WTC11 (cell line): ENCODE measurements around the gene NCK1. TPM values are rescaled to one million over a fixed set of nuclear protein-coding genes. Genes with fewer than 3 reads are reported as not detected.

ENCODE experiments used
- ATAC-seq: fragments of 200-7000 bp; cut with Tn5 transposase; 2 replicates; pipeline ENCODE4 v1.10.0; 2021; ENCODE audit warnings: mild to moderate bottlenecking, moderate library complexity
- CTCF ChIA-PET: fragments of 300-600 bp; sonication (Branson Sonifier 250); formaldehyde crosslinking; loops from one replicate; lab custom pipeline; 2021; ENCODE audit warnings: antibody characterized with exemption; lab: Charles Lee
- POLR2A ChIA-PET: fragments of 350-600 bp; sonication (Branson Sonifier 250); formaldehyde crosslinking; loops from one replicate; lab custom pipeline; 2021; ENCODE audit warnings: antibody characterized with exemption; lab: Charles Lee
- DNase-seq: peaks from one replicate; pipeline ENCODE4 v3.0.0; 2021; ENCODE audit warnings: low spot score
- H3K27ac Mint-ChIP-seq: 2 replicates; pipeline ENCODE4 v1.8.0; 2021; ENCODE audit warnings: mixed read lengths
- H3K27me3 Mint-ChIP-seq: 2 replicates; pipeline ENCODE4 v1.8.0; 2021; ENCODE audit warnings: low read depth, mild to moderate bottlenecking, moderate library complexity, mixed read lengths
- H3K36me3 Mint-ChIP-seq: 2 replicates; pipeline ENCODE4 v1.8.0; 2021; ENCODE audit warnings: mixed read lengths
- H3K4me1 Mint-ChIP-seq: 2 replicates; pipeline ENCODE4 v1.8.0; 2022; ENCODE audit warnings: mixed read lengths
- H3K4me3 Mint-ChIP-seq: 2 replicates; pipeline ENCODE4 v1.8.0; 2021; ENCODE audit warnings: mild to moderate bottlenecking, moderate library complexity, mixed read lengths
- H3K9me3 Mint-ChIP-seq: 2 replicates; pipeline ENCODE4 v1.8.0; 2021; ENCODE audit warnings: mixed read lengths
- AR ChIP-seq: fragments of 250-450 bp; sonication (Bioruptor Pico); IDR thresholded peaks from 2 replicates; pipeline ENCODE4 v1.9.0; 2021; ENCODE audit warnings: mild to moderate bottlenecking
- ATF3 ChIP-seq: sonication (generic); formaldehyde crosslinking; conservative IDR thresholded peaks from 2 replicates; pipeline ENCODE4 v1.8.1; 2022; ENCODE audit warnings: mild to moderate bottlenecking, missing genetic modification reagents
- CREM ChIP-seq: sonication (generic); formaldehyde crosslinking; IDR thresholded peaks from 2 replicates; pipeline ENCODE4 v1.8.1; 2022; ENCODE audit warnings: mild to moderate bottlenecking, missing genetic modification reagents, moderate library complexity
- CTCF ChIP-seq: fragments of 200-600 bp; IDR thresholded peaks from 2 replicates; pipeline ENCODE4 v1.8.0; 2022; ENCODE audit warnings: antibody characterized with exemption
- ERG ChIP-seq: fragments of 250-450 bp; sonication (Bioruptor Pico); IDR thresholded peaks from 2 replicates; pipeline ENCODE4 v1.8.0; 2021; ENCODE audit warnings: mild to moderate bottlenecking
- ESRRA ChIP-seq: sonication (generic); formaldehyde crosslinking; IDR thresholded peaks from 2 replicates; pipeline ENCODE4 v1.8.1; 2022; ENCODE audit warnings: mild to moderate bottlenecking, missing genetic modification reagents, borderline replicate concordance
- GABPB1 ChIP-seq: sonication (generic); formaldehyde crosslinking; IDR thresholded peaks from 2 replicates; pipeline ENCODE4 v1.8.1; 2023; ENCODE audit warnings: mild to moderate bottlenecking, missing genetic modification reagents
- HMGA2 ChIP-seq: fragments of 250-450 bp; sonication (Bioruptor Pico); IDR thresholded peaks from 2 replicates; pipeline ENCODE4 v1.4.0; 2021; ENCODE audit warnings: mild to moderate bottlenecking, moderate library complexity
- MLX ChIP-seq: sonication (generic); formaldehyde crosslinking; IDR thresholded peaks from 2 replicates; pipeline ENCODE4 v1.8.1; 2023; ENCODE audit warnings: mild to moderate bottlenecking, missing genetic modification reagents, moderate library complexity
- NFE2L1 ChIP-seq: sonication (generic); formaldehyde crosslinking; IDR thresholded peaks from 2 replicates; pipeline ENCODE4 v1.8.1; 2023; ENCODE audit warnings: missing genetic modification reagents
- NR3C1 ChIP-seq: sonication (generic); formaldehyde crosslinking; conservative IDR thresholded peaks from 2 replicates; pipeline ENCODE4 v1.8.1; 2023; ENCODE audit warnings: low read depth, mild to moderate bottlenecking, missing genetic modification reagents
- RELA ChIP-seq: sonication (generic); formaldehyde crosslinking; IDR thresholded peaks from 2 replicates; pipeline ENCODE4 v1.8.1; 2022; ENCODE audit warnings: missing genetic modification reagents, mild to moderate bottlenecking, borderline replicate concordance
- SMAD4 ChIP-seq: sonication (generic); formaldehyde crosslinking; IDR thresholded peaks from 2 replicates; pipeline ENCODE4 v1.8.0; 2022; ENCODE audit warnings: mild to moderate bottlenecking, missing genetic modification reagents
- SOX15 ChIP-seq: fragments of 250-450 bp; sonication (Bioruptor Pico); IDR thresholded peaks from 2 replicates; pipeline ENCODE4 v1.9.0; 2021; ENCODE audit warnings: mild to moderate bottlenecking
- TEAD1 ChIP-seq: sonication (generic); formaldehyde crosslinking; IDR thresholded peaks from 2 replicates; pipeline ENCODE4 v1.8.0; 2022; ENCODE audit warnings: mild to moderate bottlenecking, missing genetic modification reagents
- ZMAT4 ChIP-seq: fragments of 250-450 bp; sonication (Bioruptor Pico); IDR thresholded peaks from 2 replicates; pipeline ENCODE4 v1.9.0; 2021; ENCODE audit warnings: mild to moderate bottlenecking
- ZNF121 ChIP-seq: sonication (generic); formaldehyde crosslinking; IDR thresholded peaks from 2 replicates; pipeline ENCODE4 v1.8.0; 2023; ENCODE audit warnings: missing genetic modification reagents
- ZNF138 ChIP-seq: sonication (generic); formaldehyde crosslinking; conservative IDR thresholded peaks from 2 replicates; pipeline ENCODE4 v1.8.1; 2022; ENCODE audit warnings: mild to moderate bottlenecking, moderate library complexity, missing genetic modification reagents
- ZNF263 ChIP-seq: sonication (generic); formaldehyde crosslinking; IDR thresholded peaks from 2 replicates; pipeline ENCODE4 v1.8.1; 2022; ENCODE audit warnings: low read depth, mild to moderate bottlenecking, moderate library complexity, missing genetic modification reagents
- ZNF416 ChIP-seq: fragments of 250-450 bp; sonication (Bioruptor Pico); IDR thresholded peaks from 2 replicates; pipeline ENCODE4 v1.9.0; 2021; ENCODE audit warnings: mild to moderate bottlenecking, inconsistent platforms
- ZNF671 ChIP-seq: fragments of 250-450 bp; sonication (Bioruptor Pico); IDR thresholded peaks from 2 replicates; pipeline ENCODE4 v1.8.0; 2021; ENCODE audit warnings: mild to moderate bottlenecking
- ZSCAN18 ChIP-seq: fragments of 250-450 bp; sonication (Bioruptor Pico); IDR thresholded peaks from 2 replicates; pipeline ENCODE4 v2.1.2; 2022; ENCODE audit warnings: mild to moderate bottlenecking, moderate library complexity
- total RNA-seq: library from RNA; stranded (reverse); gene quantifications from 3 replicates; pipeline ENCODE4 v1.2.3, GENCODE V29; 2021
- TF ChIP-seq, protein P1 (sequence below): sonication (generic); formaldehyde crosslinking; IDR thresholded peaks from 2 replicates; pipeline ENCODE4 v1.8.0; 2022; ENCODE audit warnings: mild to moderate bottlenecking, missing genetic modification reagents
- TF ChIP-seq, protein P2 (sequence below): fragments of 250-450 bp; sonication (Bioruptor Pico); IDR thresholded peaks from 2 replicates; pipeline ENCODE4 v1.9.0; 2021; ENCODE audit warnings: moderate library complexity, mild to moderate bottlenecking, inconsistent platforms, borderline replicate concordance
- TF ChIP-seq, protein P3 (sequence below): sonication (generic); formaldehyde crosslinking; IDR thresholded peaks from 2 replicates; pipeline ENCODE4 v1.8.0; 2023; ENCODE audit warnings: missing genetic modification reagents

The NCK1 gene
- total RNA-seq, 1 experiment from 2014 or later = 28.9 TPM

- TF ChIP-seq ZSCAN18 (CRISPR knock-in tag) = no peak
- TF ChIP-seq ZMAT4 (CRISPR knock-in tag) = no peak
- TF ChIP-seq CREM (CRISPR knock-in tag) = no peak
- no peak for TF ChIP-seq ZNF138 (CRISPR knock-in tag)
- no peak for TF ChIP-seq ZNF263 (CRISPR knock-in tag)
- TF ChIP-seq, protein P1, sequence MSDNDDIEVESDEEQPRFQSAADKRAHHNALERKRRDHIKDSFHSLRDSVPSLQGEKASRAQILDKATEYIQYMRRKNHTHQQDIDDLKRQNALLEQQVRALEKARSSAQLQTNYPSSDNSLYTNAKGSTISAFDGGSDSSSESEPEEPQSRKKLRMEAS (CRISPR knock-in tag) = no peak
- TF ChIP-seq GABPB1 (CRISPR knock-in tag) = no peak
- TF ChIP-seq ATF3 = no peak
Observed at GRCh38 chr3:136952292-136952691, 90.3 kb downstream of the NCK1 start (continued).

- POLR2A ChIA-PET = no interaction called here
- H3K4me1 Mint-ChIP-seq = peaks cover 26% of the 10 kb centered on the region
- CTCF ChIA-PET = no interaction called here
- H3K36me3 Mint-ChIP-seq = no peaks in the 10 kb centered on the region
- ATAC-seq = no peak
- DNase-seq = no peak
- no peak overlapping the region for H3K4me3 Mint-ChIP-seq
- no peak overlapping the region for H3K27ac Mint-ChIP-seq
- TF ChIP-seq NFE2L1 (CRISPR knock-in tag) = no peak
- TF ChIP-seq RELA (CRISPR knock-in tag) = no peak
- TF ChIP-seq ZMAT4 (CRISPR knock-in tag) = no peak
- TF ChIP-seq HMGA2 (CRISPR knock-in tag) = no peak
- TF ChIP-seq MLX (CRISPR knock-in tag) = no peak
- TF ChIP-seq, protein P2, sequence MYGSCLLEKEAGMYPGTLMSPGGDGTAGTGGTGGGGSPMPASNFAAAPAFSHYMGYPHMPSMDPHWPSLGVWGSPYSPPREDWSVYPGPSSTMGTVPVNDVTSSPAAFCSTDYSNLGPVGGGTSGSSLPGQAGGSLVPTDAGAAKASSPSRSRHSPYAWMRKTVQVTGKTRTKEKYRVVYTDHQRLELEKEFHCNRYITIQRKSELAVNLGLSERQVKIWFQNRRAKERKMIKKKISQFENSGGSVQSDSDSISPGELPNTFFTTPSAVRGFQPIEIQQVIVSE = no peak
- no peak for TF ChIP-seq ZNF121 (CRISPR knock-in tag)
- no peak for TF ChIP-seq NR3C1
- TF ChIP-seq ZNF671 = no peak
- TF ChIP-seq CTCF = no peak
- no peak for TF ChIP-seq AR (CRISPR knock-in tag)
- no peak for TF ChIP-seq ERG (CRISPR knock-in tag)
- no peak for TF ChIP-seq SMAD4
- no peak for TF ChIP-seq SOX15 (CRISPR knock-in tag)
- TF ChIP-seq, protein P3, sequence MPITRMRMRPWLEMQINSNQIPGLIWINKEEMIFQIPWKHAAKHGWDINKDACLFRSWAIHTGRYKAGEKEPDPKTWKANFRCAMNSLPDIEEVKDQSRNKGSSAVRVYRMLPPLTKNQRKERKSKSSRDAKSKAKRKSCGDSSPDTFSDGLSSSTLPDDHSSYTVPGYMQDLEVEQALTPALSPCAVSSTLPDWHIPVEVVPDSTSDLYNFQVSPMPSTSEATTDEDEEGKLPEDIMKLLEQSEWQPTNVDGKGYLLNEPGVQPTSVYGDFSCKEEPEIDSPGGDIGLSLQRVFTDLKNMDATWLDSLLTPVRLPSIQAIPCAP (CRISPR knock-in tag) = no peak
- TF ChIP-seq TEAD1 (CRISPR knock-in tag) = no peak
- no peak for TF ChIP-seq ESRRA (CRISPR knock-in tag)
- TF ChIP-seq ZNF416 (CRISPR knock-in tag) = no peak
- no peaks in the 10 kb centered on the region for H3K27me3 Mint-ChIP-seq
- H3K9me3 Mint-ChIP-seq = no peaks in the 10 kb centered on the region
Observed at GRCh38 chr3:136954251-136954650, 92.2 kb downstream of the NCK1 start.
